ENCODE data around the gene MAS1. TPM values are rescaled to one million over a fixed set of nuclear protein-coding genes. Genes with fewer than 3 reads are reported as not detected.

The MAS1 gene
- total RNA-seq, 1 experiment from 2014 or later: not detected

DNA sequence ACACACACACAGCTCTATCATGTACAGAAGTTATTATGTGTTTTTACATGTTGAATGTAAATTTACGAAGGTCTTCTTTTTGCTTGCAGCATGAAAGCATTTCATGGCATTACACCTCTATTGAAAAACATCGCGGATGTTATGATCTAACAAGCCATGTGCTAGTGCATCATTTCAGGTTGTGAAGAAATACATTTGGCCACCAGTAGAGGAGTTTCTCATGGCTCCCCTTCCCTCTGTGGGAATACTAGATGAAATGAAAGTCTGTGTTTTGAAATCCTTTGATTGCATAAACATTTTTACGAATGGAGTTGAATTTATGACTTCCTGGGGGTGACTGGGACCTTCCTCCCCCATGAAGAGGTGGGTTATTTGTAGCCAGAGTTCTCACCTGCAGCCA lies 17.7 kb downstream of the MAS1 start:
- Mint-ChIP-seq H3K9me3 (ENCODE audit: unreplicated experiment) (no peaks in the 10 kb centered on the region), H3K4me3 (ENCODE audit: unreplicated experiment) (no peak overlapping the region), H3K27me3 (ENCODE audit: insufficient read depth, unreplicated experiment) (peaks cover 19% of the 10 kb centered on the region), H3K4me1 (ENCODE audit: insufficient read depth, unreplicated experiment) (no peaks in the 10 kb centered on the region), H3K27ac (ENCODE audit: low read depth, unreplicated experiment) (no peak overlapping the region), H3K36me3 (ENCODE audit: insufficient read depth, unreplicated experiment) (no peaks in the 10 kb centered on the region)
- intact Hi-C loops (cut with micrococcal nuclease): no loop called here
- ChIA-PET POLR2A (no interaction called here), CTCF (no interaction called here)
- TF ChIP-seq CTCF (IDR thresholded peaks at IDR 0.05; ENCODE audit: unreplicated experiment): no peak
- DNase-seq (ENCODE audit: unreplicated experiment): peak; percentile 69
- BruUV-seq (replicated peaks): no TSS peak

DNA sequence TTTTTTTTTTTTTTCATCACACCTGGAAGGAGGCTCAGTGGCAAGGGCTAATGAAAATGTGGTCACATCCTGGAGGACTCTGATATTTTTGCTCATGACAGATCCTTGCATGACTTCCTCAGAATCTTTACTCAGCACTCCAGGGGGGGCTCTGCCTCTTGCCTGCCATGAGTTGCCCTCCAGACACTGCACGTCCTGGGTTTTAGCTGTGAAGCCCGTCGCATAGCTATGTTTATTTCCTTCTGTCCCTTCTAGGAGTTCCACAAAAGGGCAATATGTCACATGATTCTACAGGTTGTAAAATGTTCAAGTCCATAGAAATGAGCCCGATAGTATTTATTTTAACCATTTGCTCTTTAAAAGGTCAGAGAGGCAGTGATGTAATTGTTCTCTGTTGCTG lies 18.2 kb downstream of the MAS1 start:
- H3K4me1 Mint-ChIP-seq (ENCODE audit: insufficient read depth, unreplicated experiment): no peaks in the 10 kb centered on the region
- H3K36me3 Mint-ChIP-seq (ENCODE audit: insufficient read depth, unreplicated experiment): no peaks in the 10 kb centered on the region
- no peak for DNase-seq (ENCODE audit: unreplicated experiment)
- intact Hi-C loops (cut with micrococcal nuclease): no loop called here
- H3K9me3 Mint-ChIP-seq (ENCODE audit: unreplicated experiment): no peaks in the 10 kb centered on the region
- no peak overlapping the region for H3K27ac Mint-ChIP-seq (ENCODE audit: low read depth, unreplicated experiment)
- no TSS peak for BruUV-seq (replicated peaks)
- POLR2A ChIA-PET: no interaction called here
- peaks cover 19% of the 10 kb centered on the region for H3K27me3 Mint-ChIP-seq (ENCODE audit: insufficient read depth, unreplicated experiment)
- TF ChIP-seq CTCF (IDR thresholded peaks at IDR 0.05; ENCODE audit: unreplicated experiment): no peak
- H3K4me3 Mint-ChIP-seq (ENCODE audit: unreplicated experiment): no peak overlapping the region
- CTCF ChIA-PET: no interaction called here

GRCh38 chr6:159910342-159910741 lies 19.6 kb downstream of the MAS1 start:
- no peaks in the 10 kb centered on the region for H3K9me3 Mint-ChIP-seq (ENCODE audit: unreplicated experiment)
- H3K27ac Mint-ChIP-seq (ENCODE audit: low read depth, unreplicated experiment): no peak overlapping the region
- H3K27me3 Mint-ChIP-seq (ENCODE audit: insufficient read depth, unreplicated experiment): peaks cover 19% of the 10 kb centered on the region
- intact Hi-C loops (cut with micrococcal nuclease): no loop called here
- DNase-seq (ENCODE audit: unreplicated experiment): no peak
- H3K36me3 Mint-ChIP-seq (ENCODE audit: insufficient read depth, unreplicated experiment): no peaks in the 10 kb centered on the region
- POLR2A ChIA-PET: no interaction called here
- peaks cover 1% of the 10 kb centered on the region for H3K4me1 Mint-ChIP-seq (ENCODE audit: insufficient read depth, unreplicated experiment)
- CTCF ChIA-PET: interaction anchor here (0.6 kb wide), 1 partner anchor 202 kb away, joined by 3 read pairs; no protein-coding TSS in a partner anchor
- no peak overlapping the region for H3K4me3 Mint-ChIP-seq (ENCODE audit: unreplicated experiment)
- no TSS peak for BruUV-seq (replicated peaks)
- TF ChIP-seq CTCF (IDR thresholded peaks at IDR 0.05; ENCODE audit: unreplicated experiment): no peak

GRCh38 chr6:159913375-159913774 lies 22.6 kb downstream of the MAS1 start:
- no TSS peak for BruUV-seq (replicated peaks)
- peaks cover 19% of the 10 kb centered on the region for H3K27me3 Mint-ChIP-seq (ENCODE audit: insufficient read depth, unreplicated experiment)
- DNase-seq (ENCODE audit: unreplicated experiment): no peak
- TF ChIP-seq CTCF (IDR thresholded peaks at IDR 0.05; ENCODE audit: unreplicated experiment): no peak
- no peak overlapping the region for H3K4me3 Mint-ChIP-seq (ENCODE audit: unreplicated experiment)
- H3K4me1 Mint-ChIP-seq (ENCODE audit: insufficient read depth, unreplicated experiment): peaks cover 7% of the 10 kb centered on the region
- ChIA-PET CTCF (no interaction called here), POLR2A (no interaction called here)
- no peak overlapping the region for H3K27ac Mint-ChIP-seq (ENCODE audit: low read depth, unreplicated experiment)
- intact Hi-C loops (cut with micrococcal nuclease): no loop called here
- no peaks in the 10 kb centered on the region for H3K36me3 Mint-ChIP-seq (ENCODE audit: insufficient read depth, unreplicated experiment)
- H3K9me3 Mint-ChIP-seq (ENCODE audit: unreplicated experiment): no peaks in the 10 kb centered on the region

Measured in MCF 10A (cell line).